ENCODE measurements around the gene PRKN.

DNA sequence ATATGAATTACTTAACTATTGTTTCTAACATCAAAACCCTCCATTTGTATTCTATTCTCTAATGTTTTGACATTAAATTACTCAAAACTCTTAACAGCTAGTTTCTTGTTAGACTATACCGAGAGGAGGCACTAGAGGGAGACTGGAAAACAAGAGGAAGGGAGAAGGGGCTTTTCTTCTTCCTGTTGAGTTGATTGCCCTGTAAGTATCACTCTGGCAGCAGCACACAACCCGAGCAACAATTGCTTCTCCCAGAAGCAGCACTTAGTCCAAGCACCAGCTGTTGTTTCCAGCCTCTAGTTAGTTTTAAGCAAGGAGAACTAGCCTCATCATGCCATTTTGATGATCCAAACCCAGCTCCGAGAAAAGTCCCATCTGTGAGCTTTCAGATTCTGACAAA lies 603.8 kb downstream of the PRKN start:
- TF ChIP-seq POLR2A (IDR thresholded peaks at IDR 0.05; ENCODE audit: low read length) (no peak), GATA1 (IDR thresholded peaks at IDR 0.05; ENCODE audit: low read depth, low read length) (no peak)
